COLO668 (cell line): ENCODE measurements around the gene HNRNPC.
"Not testable (repeated sequence)": the region's sequence is repeated elsewhere in the genome, so short reads cannot be mapped to it uniquely, and the experiment has no call there.

ENCODE experiments used
- DNase-seq: peaks from one replicate; lab custom pipeline; 2025; ENCODE audit not compliant: unreplicated experiment; lab: John Stamatoyannopoulos, UW

Gene HNRNPC

GRCh38 chr14:21194597-21194996 is 74.6 kb downstream of the HNRNPC start:
- no peak for DNase-seq

DNA sequence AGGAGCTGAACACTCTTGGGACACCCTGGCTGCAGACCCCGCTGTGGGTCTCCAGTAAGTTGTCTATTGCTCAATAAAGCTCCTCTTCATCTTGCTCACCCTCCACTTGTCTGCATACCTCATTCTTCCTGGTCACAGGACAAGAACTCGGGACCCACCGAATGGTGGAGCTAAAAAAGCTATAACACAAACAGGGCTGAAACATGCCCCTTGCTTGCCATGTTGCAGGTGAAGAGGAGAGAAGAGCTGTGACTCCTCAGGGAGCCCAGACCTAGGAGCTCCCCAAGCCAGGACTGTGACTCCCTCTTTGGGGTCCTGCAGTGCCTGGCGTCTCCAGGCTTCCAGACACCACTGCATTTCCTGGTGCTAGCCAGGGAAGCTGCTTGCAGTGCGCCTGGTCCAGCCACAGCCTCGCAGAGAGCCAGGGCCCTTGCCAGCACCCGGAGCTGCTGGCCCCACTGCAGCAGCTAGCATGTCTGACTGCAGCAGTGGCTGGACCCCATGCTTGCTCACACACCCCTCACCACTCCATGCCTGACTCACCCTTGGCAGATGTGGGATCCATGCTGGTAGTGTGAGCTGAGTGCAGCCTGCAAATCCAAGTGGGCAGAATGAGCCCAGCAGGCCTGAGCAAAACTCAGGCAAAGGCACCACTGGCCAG is 76.2 kb downstream of the HNRNPC start:
- DNase-seq: no peak

- no peak for DNase-seq
Measured at GRCh38 chr14:21192447-21192822, 76.8 kb downstream of the HNRNPC start.

- peak; percentile 88 for DNase-seq
Measured at GRCh38 chr14:21191809-21192446, 77.3 kb downstream of the HNRNPC start.

- no peak for DNase-seq
Measured at GRCh38 chr14:21191261-21191808, 77.9 kb downstream of the HNRNPC start.

GRCh38 chr14:21185491-21185890 is 83.8 kb downstream of the HNRNPC start:
- DNase-seq: no peak

DNA sequence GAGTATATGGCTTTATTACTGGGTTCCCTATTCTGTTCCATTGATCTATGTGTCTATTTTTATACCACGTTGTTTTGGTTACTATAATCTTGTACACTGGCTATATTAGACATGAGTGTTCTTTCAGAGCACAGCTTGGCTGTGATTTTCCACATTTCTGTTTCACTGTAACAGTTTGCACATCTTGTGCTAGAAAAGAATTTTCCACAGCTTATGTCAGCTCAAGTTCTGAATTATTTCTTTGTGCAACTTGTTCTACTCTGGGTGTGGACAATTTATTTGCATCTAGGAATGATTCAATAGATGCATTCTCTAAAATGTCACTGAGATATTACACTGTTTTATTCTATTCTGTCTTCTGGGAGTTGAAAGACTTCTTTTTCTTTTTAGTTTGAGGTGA is 85.0 kb downstream of the HNRNPC start:
- DNase-seq: no peak

- no peak for DNase-seq
Measured at GRCh38 chr14:21182166-21182565, 87.1 kb downstream of the HNRNPC start.

DNA sequence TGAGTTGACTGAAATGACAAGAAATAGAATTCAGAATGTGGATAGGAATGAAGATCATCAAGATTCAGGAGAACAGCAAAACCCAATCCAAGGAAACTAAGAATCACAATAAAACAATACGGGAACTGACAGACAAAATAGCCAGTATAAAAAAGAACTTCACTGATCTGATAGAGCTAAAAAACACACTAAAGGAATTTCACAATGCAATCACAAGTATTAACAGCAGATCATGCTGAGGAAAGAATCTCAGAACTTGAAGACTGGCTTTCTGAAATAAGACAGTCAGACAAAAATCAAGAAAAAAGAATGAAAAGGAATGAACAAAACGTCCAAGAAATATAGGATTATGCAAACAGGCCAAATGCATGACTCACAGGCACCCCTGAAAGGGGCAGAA is 98.1 kb downstream of the HNRNPC start:
- DNase-seq: no peak

DNA sequence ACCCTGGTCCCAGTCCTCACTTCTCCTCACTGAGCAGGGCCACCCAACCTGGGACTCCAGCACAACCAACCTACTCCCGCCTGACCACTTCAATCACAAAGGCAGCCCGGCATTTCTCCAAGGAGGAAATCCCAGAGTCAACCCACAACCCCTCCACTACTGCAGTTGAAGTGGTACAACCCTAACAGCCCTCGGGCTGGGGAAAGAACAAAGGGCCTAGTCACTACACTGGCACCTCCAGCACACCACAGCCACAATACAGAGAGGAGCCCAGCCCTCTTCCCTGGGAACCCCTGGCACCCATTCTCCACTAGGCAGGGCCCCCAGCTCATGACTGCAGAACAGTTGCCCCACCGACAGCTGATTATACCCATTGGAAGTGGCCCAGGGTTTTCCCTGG is 99.7 kb downstream of the HNRNPC start:
- no peak for DNase-seq

DNA sequence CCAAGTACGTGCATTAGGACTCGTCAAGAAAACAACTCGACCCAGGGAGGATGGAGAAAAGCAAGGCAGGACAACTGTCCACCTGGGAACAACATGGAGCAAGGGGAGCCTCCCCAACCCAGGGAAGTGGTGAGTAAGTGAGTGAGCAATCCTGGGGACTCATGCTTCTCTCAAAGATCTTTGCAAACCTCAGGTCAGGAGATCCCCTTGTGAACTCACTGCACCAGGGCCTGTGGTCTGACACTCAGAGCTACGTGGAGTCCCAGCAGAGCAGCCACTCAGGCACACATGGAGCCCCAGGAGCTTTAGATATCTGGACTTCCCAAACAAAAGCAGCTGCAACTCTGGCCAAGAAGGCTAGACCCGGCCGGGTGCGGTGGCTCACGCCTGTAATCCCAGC is 101.2 kb downstream of the HNRNPC start:
- no peak for DNase-seq

DNA sequence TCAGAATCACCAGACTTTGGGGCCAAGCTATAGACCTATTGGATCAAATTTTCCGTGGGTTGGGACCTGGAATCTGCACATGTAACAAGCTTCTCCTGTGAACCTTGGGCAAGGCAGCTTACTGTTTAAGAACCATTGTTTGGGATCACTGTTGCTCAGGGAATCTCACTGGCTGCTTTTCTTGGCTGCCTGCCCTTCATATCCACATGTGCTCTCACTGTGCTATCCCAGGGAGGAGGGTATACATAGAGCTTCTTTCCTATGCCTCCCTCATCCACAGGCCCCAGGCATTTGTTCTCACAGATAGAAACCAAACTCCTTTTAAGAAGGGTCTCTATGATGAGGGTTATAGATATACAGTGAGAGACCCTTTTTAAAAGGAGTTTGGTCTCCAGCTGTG is 103.6 kb downstream of the HNRNPC start:
- not testable (repeated sequence) for DNase-seq

GRCh38 chr14:21165002-21165605 is 104.1 kb downstream of the HNRNPC start:
- DNase-seq: not testable (repeated sequence)

DNA sequence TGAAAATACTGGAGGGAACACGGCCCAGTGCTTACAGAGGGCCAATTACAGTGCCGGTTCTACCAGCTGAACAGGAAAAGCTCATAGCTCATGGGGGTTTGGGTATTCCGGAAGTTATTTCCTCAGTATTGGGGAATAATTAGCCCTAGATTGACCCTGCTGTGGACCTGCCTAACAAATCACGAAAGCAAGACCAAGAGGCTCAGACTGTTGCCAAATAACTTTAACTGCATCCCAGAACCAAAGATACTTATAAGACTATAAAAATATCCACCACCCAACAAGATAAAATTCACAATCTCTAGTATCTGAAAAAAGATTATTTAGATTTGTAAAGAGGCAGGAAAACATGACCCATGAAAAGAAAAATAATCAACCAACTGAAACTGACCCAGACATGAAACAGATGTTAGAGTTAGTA is 105.4 kb downstream of the HNRNPC start:
- DNase-seq: no peak

DNA sequence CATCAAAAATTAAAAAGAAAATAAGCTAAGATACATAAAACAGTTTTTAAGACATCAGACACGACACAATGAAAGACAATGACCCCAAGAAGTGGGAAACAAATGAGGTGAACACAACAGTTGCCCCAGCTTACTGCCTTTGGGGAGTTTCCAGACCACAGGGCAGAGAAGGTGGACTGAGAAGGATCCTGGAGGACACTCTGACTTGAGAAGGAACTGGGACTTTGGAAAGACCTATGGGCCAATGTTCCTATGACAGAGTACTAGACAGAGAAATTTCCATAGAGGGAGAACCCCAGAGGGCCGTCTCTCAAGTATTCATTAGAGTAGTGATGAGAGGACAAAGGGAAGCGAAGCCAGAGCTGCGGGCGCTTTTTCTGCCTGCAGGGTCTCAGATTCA is 107.2 kb downstream of the HNRNPC start:
- no peak for DNase-seq

- no peak for DNase-seq
Measured at GRCh38 chr14:21160061-21160610, 109.1 kb downstream of the HNRNPC start.
